PC-9 (cell line): ENCODE measurements around the gene KDM5B. TPM values are rescaled to one million over a fixed set of nuclear protein-coding genes. Genes with fewer than 3 reads are reported as not detected.

Experiments used
- BruUV-seq: library from RNA; stranded (reverse); fragments of 400-500 nt; replicated peaks from 2 replicates; lab custom pipeline; 2021; lab: Mats Ljungman, UMichigan
- CTCF ChIA-PET: fragments of 300-600 bp; sonication (Branson Sonifier 250); formaldehyde crosslinking; loops from one replicate; lab custom pipeline; 2022; ENCODE audit warnings: antibody characterized with exemption; lab: Charles Lee
- POLR2A ChIA-PET: fragments of 300-600 bp; sonication (Branson Sonifier 250); formaldehyde crosslinking; loops from one replicate; lab custom pipeline; 2022; ENCODE audit warnings: antibody characterized with exemption; ENCODE audit not compliant: unreplicated experiment; lab: Charles Lee
- DNase-seq, 2 experiments: peaks; one replicate each; pipeline versions ENCODE4 v3.0.0 to v3.0.0-alpha.2; 2015 to 2022; ENCODE audit warnings: mixed read lengths in 1 of 2
- H2AFZ ChIP-seq: fragments of 200-600 bp; sonication (generic); 2 replicates; pipeline ENCODE4 v1.8.1; 2017; ENCODE audit warnings: antibody characterized with exemption
- H3F3A ChIP-seq: fragments of 200-600 bp; sonication (generic); 2 replicates; pipeline ENCODE4 v1.8.1; 2017; ENCODE audit warnings: antibody characterized with exemption, mild to moderate bottlenecking, low read depth; ENCODE audit not compliant: insufficient read depth
- H3K27ac ChIP-seq: fragments of 200-600 bp; sonication (generic); 2 replicates; pipeline ENCODE4 v1.6.1; 2016; ENCODE audit warnings: mixed run types
- H3K27me3 ChIP-seq: fragments of 200-600 bp; sonication (generic); 2 replicates; pipeline ENCODE4 v1.6.1; 2016; ENCODE audit warnings: low read depth, mixed run types; ENCODE audit not compliant: insufficient read depth
- H3K36me3 ChIP-seq: fragments of 200-600 bp; sonication (generic); 2 replicates; pipeline ENCODE4 v1.6.1; 2016; ENCODE audit warnings: low read depth, mixed run types
- H3K4me1 ChIP-seq: fragments of 200-600 bp; sonication (generic); replicated peaks from 2 replicates; pipeline ENCODE4 v1.6.1; 2016; ENCODE audit warnings: mixed run types; ENCODE audit not compliant: insufficient read depth
- H3K4me2 ChIP-seq: fragments of 200-600 bp; sonication (generic); 2 replicates; pipeline ENCODE4 v1.6.1; 2017; ENCODE audit warnings: mixed run types
- H3K4me3 ChIP-seq: fragments of 200-600 bp; sonication (generic); 2 replicates; pipeline ENCODE4 v1.6.1; 2016; ENCODE audit warnings: mixed run types
- H3K79me2 ChIP-seq: fragments of 200-600 bp; sonication (generic); 2 replicates; pipeline ENCODE4 v1.6.1; 2017; ENCODE audit warnings: low read depth, mixed run types
- H3K9me2 ChIP-seq: fragments of 200-600 bp; sonication (generic); 2 replicates; pipeline ENCODE4 v1.8.1; 2017; ENCODE audit warnings: mild to moderate bottlenecking; ENCODE audit not compliant: insufficient read depth
- H3K9me3 ChIP-seq: fragments of 200-600 bp; sonication (generic); 2 replicates; pipeline ENCODE4 v1.8.1; 2016; ENCODE audit warnings: low read depth; ENCODE audit not compliant: insufficient read depth
- H4K20me1 ChIP-seq: fragments of 200-600 bp; sonication (generic); 2 replicates; pipeline ENCODE4 v1.8.1; 2017; ENCODE audit not compliant: insufficient read depth
- EZH2 ChIP-seq: fragments of 200-600 bp; sonication (generic); IDR thresholded peaks from 2 replicates; pipeline ENCODE4 v1.8.0; 2017; ENCODE audit warnings: antibody characterized with exemption, low read depth
- intact Hi-C: fragments of 100-400 bp; cut with micrococcal nuclease; formaldehyde crosslinking; loops from one replicate; pipeline ENCODE4 v1.10.0; 2022; ENCODE audit not compliant: unreplicated experiment
- total RNA-seq: library from RNA; stranded (reverse); gene quantifications from 2 replicates; pipeline ENCODE4 v1.2.3, GENCODE V29; 2021
- TF ChIP-seq, protein P1 (sequence below): fragments of 200-600 bp; sonication (generic); conservative IDR thresholded peaks from 2 replicates; pipeline ENCODE4 v1.6.1; 2017; ENCODE audit warnings: mixed run types, antibody characterized with exemption, mild to moderate bottlenecking, moderate library complexity

Gene KDM5B
- total RNA-seq, 1 experiment from 2014 or later = 99.8 TPM

DNA sequence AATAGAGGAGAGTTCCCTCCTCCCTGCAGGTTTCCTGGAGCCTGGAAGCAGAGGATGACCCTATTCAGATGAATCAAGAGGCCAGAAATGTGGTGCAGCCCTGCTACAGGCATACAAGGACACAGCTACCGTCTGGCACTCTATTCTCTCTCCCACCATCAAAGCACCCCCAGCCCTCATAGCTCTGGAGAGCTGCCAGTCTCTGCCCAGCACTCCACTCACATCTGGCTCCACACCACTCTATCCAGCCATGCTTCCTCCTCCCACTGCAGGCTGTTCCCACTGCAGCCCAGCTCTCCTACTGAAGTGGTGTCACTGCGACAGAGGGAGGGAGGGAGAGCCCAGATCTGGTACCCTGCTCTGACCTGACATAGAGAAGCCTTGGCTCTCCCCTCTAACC, 116.4 kb downstream of the KDM5B start:
- H3K4me1 ChIP-seq = no peaks in the 10 kb centered on the region
- no peak overlapping the region for H3K4me2 ChIP-seq
- no peaks in the 10 kb centered on the region for H3K79me2 ChIP-seq
- no peak for TF ChIP-seq EZH2
- TF ChIP-seq, protein P1, sequence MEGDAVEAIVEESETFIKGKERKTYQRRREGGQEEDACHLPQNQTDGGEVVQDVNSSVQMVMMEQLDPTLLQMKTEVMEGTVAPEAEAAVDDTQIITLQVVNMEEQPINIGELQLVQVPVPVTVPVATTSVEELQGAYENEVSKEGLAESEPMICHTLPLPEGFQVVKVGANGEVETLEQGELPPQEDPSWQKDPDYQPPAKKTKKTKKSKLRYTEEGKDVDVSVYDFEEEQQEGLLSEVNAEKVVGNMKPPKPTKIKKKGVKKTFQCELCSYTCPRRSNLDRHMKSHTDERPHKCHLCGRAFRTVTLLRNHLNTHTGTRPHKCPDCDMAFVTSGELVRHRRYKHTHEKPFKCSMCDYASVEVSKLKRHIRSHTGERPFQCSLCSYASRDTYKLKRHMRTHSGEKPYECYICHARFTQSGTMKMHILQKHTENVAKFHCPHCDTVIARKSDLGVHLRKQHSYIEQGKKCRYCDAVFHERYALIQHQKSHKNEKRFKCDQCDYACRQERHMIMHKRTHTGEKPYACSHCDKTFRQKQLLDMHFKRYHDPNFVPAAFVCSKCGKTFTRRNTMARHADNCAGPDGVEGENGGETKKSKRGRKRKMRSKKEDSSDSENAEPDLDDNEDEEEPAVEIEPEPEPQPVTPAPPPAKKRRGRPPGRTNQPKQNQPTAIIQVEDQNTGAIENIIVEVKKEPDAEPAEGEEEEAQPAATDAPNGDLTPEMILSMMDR = no peak
- no TSS peak for BruUV-seq
- peaks cover 78% of the 10 kb centered on the region for H3K27me3 ChIP-seq
- POLR2A ChIA-PET = no interaction called here
- H3K9me3 ChIP-seq = no peaks in the 10 kb centered on the region
- H3K27ac ChIP-seq = no peak overlapping the region
- H3K9me2 ChIP-seq = no peaks in the 10 kb centered on the region
- H2AFZ ChIP-seq = no peak overlapping the region
- no peak overlapping the region for H3K4me3 ChIP-seq
- H3F3A ChIP-seq = no peaks in the 10 kb centered on the region
- intact Hi-C loops = no loop called here
- CTCF ChIA-PET = interaction anchor here (0.6 kb wide), 2 partner anchors 18 to 64 kb away, joined by 3 to 7 read pairs; no protein-coding TSS in a partner anchor
- no peak for DNase-seq
- H4K20me1 ChIP-seq = no peaks in the 10 kb centered on the region
- no peaks in the 10 kb centered on the region for H3K36me3 ChIP-seq

GRCh38 chr1:202689493-202690342, 118.5 kb downstream of the KDM5B start:
- Histone ChIP-seq H4K20me1 (no peaks in the 10 kb centered on the region), H3K4me1 (no peaks in the 10 kb centered on the region), H3K4me3 (no peak overlapping the region), H3K79me2 (no peaks in the 10 kb centered on the region), H2AFZ (no peak overlapping the region), H3K36me3 (no peaks in the 10 kb centered on the region), H3K27ac (no peak overlapping the region), H3F3A (no peaks in the 10 kb centered on the region), H3K9me3 (no peaks in the 10 kb centered on the region), H3K9me2 (no peaks in the 10 kb centered on the region), H3K27me3 (peaks cover 78% of the 10 kb centered on the region), H3K4me2 (no peak overlapping the region)
- ChIA-PET CTCF (no interaction called here), POLR2A (no interaction called here)
- DNase-seq = no peak
- no peak for TF ChIP-seq EZH2
- TF ChIP-seq, protein P1 = no peak
- BruUV-seq = no TSS peak
- intact Hi-C loops = no loop called here

GRCh38 chr1:202689082-202689481, 119.1 kb downstream of the KDM5B start:
- no TSS peak for BruUV-seq
- H4K20me1 ChIP-seq = no peaks in the 10 kb centered on the region
- POLR2A ChIA-PET = no interaction called here
- no peak for TF ChIP-seq EZH2
- TF ChIP-seq, protein P1 = no peak
- no peak overlapping the region for H3K27ac ChIP-seq
- CTCF ChIA-PET = interaction anchor here (0.6 kb wide), 1 partner anchor 388 kb away, joined by 3 read pairs; no protein-coding TSS in a partner anchor
- intact Hi-C loops = no loop called here
- no peak overlapping the region for H2AFZ ChIP-seq
- H3K9me2 ChIP-seq = no peaks in the 10 kb centered on the region
- H3K4me2 ChIP-seq = no peak overlapping the region
- DNase-seq = no peak
- no peaks in the 10 kb centered on the region for H3K9me3 ChIP-seq
- H3K4me3 ChIP-seq = no peak overlapping the region
- no peaks in the 10 kb centered on the region for H3K4me1 ChIP-seq
- H3F3A ChIP-seq = no peaks in the 10 kb centered on the region
- no peaks in the 10 kb centered on the region for H3K79me2 ChIP-seq
- peaks cover 78% of the 10 kb centered on the region for H3K27me3 ChIP-seq
- no peaks in the 10 kb centered on the region for H3K36me3 ChIP-seq
